Renal cortical epithelial cell (primary cell): Measurements from ENCODE around the gene TM4SF5. TPM values are rescaled to one million over a fixed set of nuclear protein-coding genes. Genes with fewer than 3 reads are reported as not detected.

Source experiments
- DNase-seq: peaks from one replicate; pipeline ENCODE4 v3.0.0-alpha.2; 2011; ENCODE audit warnings: low read depth
- total RNA-seq: library from RNA; depleted of rRNA; stranded (reverse); fragments of >200 nt; gene quantifications from 2 replicates; pipeline ENCODE4 v1.2.3, GENCODE V29; 2014

The TM4SF5 gene
- total RNA-seq: not detected in 2 replicates

- DNase-seq: peak; percentile 19
Observed at GRCh38 chr17:4771519-4772234, at the start of gene TM4SF5. TSS of gene TM4SF5 (plus strand) at chr17:4771886. CDS start at chr17:4771923, 37 bp downstream.

- DNase-seq: no peak
Observed at GRCh38 chr17:4722678-4723240, 48.9 kb upstream of the TM4SF5 start.

GRCh38 chr17:4724650-4725049 is 47.0 kb upstream of the TM4SF5 start:
- DNase-seq: no peak

GRCh38 chr17:4725646-4726310 is 45.9 kb upstream of the TM4SF5 start:
- DNase-seq: no peak

GRCh38 chr17:4728124-4728523 is 43.6 kb upstream of the TM4SF5 start:
- DNase-seq: no peak

- no peak for DNase-seq
Observed at GRCh38 chr17:4733073-4733531, 38.6 kb upstream of the TM4SF5 start.

- DNase-seq: no peak
Observed at GRCh38 chr17:4734857-4735475, 36.7 kb upstream of the TM4SF5 start.

GRCh38 chr17:4735876-4736651 is 35.6 kb upstream of the TM4SF5 start:
- DNase-seq: no peak

- DNase-seq: peak; percentile 51
Observed at GRCh38 chr17:4738136-4739121, 33.3 kb upstream of the TM4SF5 start.

- DNase-seq: no peak
Observed at GRCh38 chr17:4739122-4740024, 32.3 kb upstream of the TM4SF5 start, which contains the start of the genes CXCL16 and ZMYND15. TSS of gene CXCL16 (minus strand) at chr17:4739928. CDS start at chr17:4739339, 589 bp downstream. TSS of gene ZMYND15 (plus strand) at chr17:4739833. CDS start at chr17:4740549, 716 bp downstream.

- DNase-seq: no peak
Observed at GRCh38 chr17:4740025-4740351, 31.7 kb upstream of the TM4SF5 start.

- no peak for DNase-seq
Observed at GRCh38 chr17:4740584-4740983, 31.1 kb upstream of the TM4SF5 start.

GRCh38 chr17:4741544-4741943 is 30.1 kb upstream of the TM4SF5 start:
- DNase-seq: no peak

GRCh38 chr17:4742133-4742532 is 29.6 kb upstream of the TM4SF5 start:
- no peak for DNase-seq

- no peak for DNase-seq
Observed at GRCh38 chr17:4742629-4743028, 29.1 kb upstream of the TM4SF5 start.

- DNase-seq: no peak
Observed at GRCh38 chr17:4743216-4743615, 28.5 kb upstream of the TM4SF5 start.

GRCh38 chr17:4743898-4744297 is 27.8 kb upstream of the TM4SF5 start:
- no peak for DNase-seq

GRCh38 chr17:4744999-4745969 is 26.4 kb upstream of the TM4SF5 start:
- DNase-seq: no peak
